GM18508 (cell line): ENCODE results near the gene USP9Y.

ENCODE experiments used
- ATAC-seq: cut with Tn5 transposase; IDR thresholded peaks from one replicate; pipeline ENCODE4 v1.9.1; 2021; ENCODE audit warnings: moderate number of reproducible peaks; ENCODE audit not compliant: insufficient read depth, unreplicated experiment

USP9Y gene

GRCh38 chrY:12765976-12766375 is 64.9 kb downstream of the USP9Y start:
- no peak for ATAC-seq

GRCh38 chrY:12784521-12784920 is 83.5 kb downstream of the USP9Y start:
- ATAC-seq = no peak

- no peak for ATAC-seq
Observed at GRCh38 chrY:12793999-12794398, 93.0 kb downstream of the USP9Y start.

GRCh38 chrY:12808046-12808445 is 107.0 kb downstream of the USP9Y start:
- ATAC-seq = no peak

GRCh38 chrY:12809034-12809433 is 108.0 kb downstream of the USP9Y start:
- ATAC-seq = no peak

GRCh38 chrY:12823408-12823807 is 122.4 kb downstream of the USP9Y start:
- no peak for ATAC-seq

- ATAC-seq = no peak
Observed at GRCh38 chrY:12826791-12827190, 125.8 kb downstream of the USP9Y start.

GRCh38 chrY:12833284-12833683 is 132.3 kb downstream of the USP9Y start:
- ATAC-seq = no peak

GRCh38 chrY:12837550-12837949 is 136.5 kb downstream of the USP9Y start:
- ATAC-seq = no peak

GRCh38 chrY:12841368-12841767 is 140.3 kb downstream of the USP9Y start:
- no peak for ATAC-seq

GRCh38 chrY:12846793-12847192 is 145.8 kb downstream of the USP9Y start:
- ATAC-seq = no peak

- no peak for ATAC-seq
Observed at GRCh38 chrY:12855791-12856275, 154.8 kb downstream of the USP9Y start.

GRCh38 chrY:12867960-12868359 is 166.9 kb downstream of the USP9Y start:
- no peak for ATAC-seq

- ATAC-seq = no peak
Observed at GRCh38 chrY:12896973-12897372, 195.9 kb downstream of the USP9Y start.

- ATAC-seq = no peak
Observed at GRCh38 chrY:12898604-12899003, 197.6 kb downstream of the USP9Y start.

GRCh38 chrY:12904618-12905516 is 203.8 kb downstream of the USP9Y start, which contains the start of gene DDX3Y:
Gene DDX3Y (plus strand): TSS chrY:12904868. CDS start chrY:12904937, 69 bp downstream.
- ATAC-seq = no peak

- no peak for ATAC-seq
Observed at GRCh38 chrY:12905517-12905872, 204.5 kb downstream of the USP9Y start.

GRCh38 chrY:12905895-12906294 is 204.9 kb downstream of the USP9Y start:
- no peak for ATAC-seq
